NCI-H2107 treated with DMSO at 0.1 percent for 48 hours (cell line): ENCODE results near the gene OTUB2.
"Not testable (repeated sequence)": the region's sequence is repeated elsewhere in the genome, so short reads cannot be mapped to it uniquely, and the experiment has no call there.

Experiments used
- DNase-seq: peaks from one replicate; lab custom pipeline; 2025; ENCODE audit not compliant: unreplicated experiment; lab: John Stamatoyannopoulos, UW

The OTUB2 gene

GRCh38 chr14:94054936-94055335 lies 28.8 kb downstream of the OTUB2 start:
- DNase-seq = no peak

DNA sequence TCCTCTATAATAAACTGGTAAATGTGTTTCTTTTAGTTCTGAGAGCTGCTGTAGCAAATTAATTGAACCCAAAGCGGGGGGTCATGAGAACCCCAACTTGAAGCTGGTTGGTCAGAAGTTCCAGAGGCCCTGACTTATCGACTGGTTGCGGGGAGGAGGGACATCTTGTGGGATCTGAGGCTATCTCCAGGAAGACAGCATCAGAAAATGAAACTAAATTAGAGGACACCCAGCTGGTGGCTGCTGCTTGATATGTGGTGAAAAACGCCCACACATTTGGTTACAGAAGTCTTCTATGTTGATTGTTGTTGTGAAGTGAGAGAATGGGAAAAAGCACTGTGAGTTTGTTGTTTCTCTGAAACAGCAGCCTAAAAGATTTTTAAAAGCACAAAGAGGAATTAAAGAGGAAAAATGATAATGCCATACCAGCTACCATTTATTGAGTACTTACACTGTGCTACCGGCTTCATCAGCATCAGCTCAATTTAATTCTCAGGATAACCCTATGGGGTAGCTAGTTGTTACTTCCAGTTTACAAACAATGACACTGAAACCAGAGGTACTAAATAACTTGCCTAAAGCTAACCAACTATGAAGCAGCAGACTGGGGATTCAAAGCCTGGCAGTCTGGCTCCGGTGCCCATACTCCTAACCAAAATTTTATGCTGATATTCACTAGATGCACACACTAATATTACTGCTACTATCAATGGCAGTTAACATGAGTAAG lies 30.6 kb downstream of the OTUB2 start:
- DNase-seq = no peak

DNA sequence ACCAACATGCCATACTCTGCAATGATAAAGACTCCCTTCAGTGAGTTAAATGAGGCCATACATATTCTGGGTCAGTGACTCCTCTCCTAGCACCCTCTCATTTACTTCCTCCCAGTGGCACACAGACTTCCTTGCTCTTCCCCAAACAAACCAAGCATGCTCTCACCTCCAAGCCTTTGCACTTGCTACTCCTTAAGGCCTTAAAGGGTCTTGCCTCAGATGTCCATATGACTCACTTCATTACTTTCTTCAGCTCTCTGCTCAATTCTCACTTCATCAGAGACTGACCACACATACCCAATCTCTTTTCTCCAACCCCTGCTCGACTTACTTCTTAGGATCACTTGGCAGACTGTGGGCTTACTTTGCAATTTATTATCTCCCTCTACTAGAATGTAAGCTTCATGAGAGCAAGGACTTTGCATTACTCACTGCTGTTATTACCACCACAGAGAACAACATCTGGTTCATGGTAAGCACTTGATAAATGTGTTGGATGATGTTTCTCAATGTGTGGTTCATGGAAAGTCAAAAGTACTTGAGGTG lies 32.1 kb downstream of the OTUB2 start:
- no peak for DNase-seq

GRCh38 chr14:94058674-94059138 lies 32.6 kb downstream of the OTUB2 start:
- DNase-seq = no peak

GRCh38 chr14:94059998-94060397 lies 33.9 kb downstream of the OTUB2 start:
- no peak for DNase-seq

- DNase-seq = no peak
Observed at GRCh38 chr14:94062344-94062940, 36.3 kb downstream of the OTUB2 start.

- no peak for DNase-seq
Observed at GRCh38 chr14:94066089-94066676, 40.0 kb downstream of the OTUB2 start.

DNA sequence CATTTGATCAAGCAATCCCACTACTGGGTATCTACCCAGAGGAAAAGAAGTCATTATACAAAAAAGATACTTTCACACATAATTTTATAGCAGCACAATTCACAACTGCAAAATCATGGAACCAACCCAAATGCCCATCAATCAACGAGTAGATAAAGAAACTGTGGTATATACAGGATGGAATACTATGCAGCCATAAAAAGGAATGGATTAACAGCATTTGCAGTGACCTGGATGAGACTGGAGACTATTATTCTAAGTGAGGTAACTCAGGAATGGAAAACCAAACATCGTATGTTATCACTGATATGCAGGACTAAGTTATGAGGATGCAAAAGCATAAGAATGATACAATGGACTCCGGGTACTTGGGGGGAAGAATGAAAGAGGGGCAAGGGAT lies 45.9 kb downstream of the OTUB2 start:
- DNase-seq = not testable (repeated sequence)

DNA sequence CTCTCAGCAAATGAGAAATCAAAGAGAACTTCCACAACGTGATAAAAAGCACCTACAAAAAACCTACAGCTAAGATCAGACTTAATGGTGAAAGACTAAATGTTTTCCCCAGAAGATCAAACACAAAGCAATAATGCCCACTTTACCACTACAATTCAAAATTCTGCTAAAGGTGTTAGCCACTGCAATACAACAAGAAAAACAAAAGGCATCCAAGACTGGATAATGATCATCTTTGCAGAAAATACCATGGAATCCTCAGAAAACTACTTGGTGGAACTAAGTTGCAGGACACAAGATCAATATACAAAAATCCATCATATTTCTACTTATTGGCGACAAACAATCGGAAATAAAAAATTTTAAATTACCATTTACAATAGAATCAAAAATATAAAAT lies 48.4 kb downstream of the OTUB2 start:
- no peak for DNase-seq

- no peak for DNase-seq
Observed at GRCh38 chr14:94075008-94075407, 48.9 kb downstream of the OTUB2 start.

GRCh38 chr14:94077111-94077821 lies 51.1 kb downstream of the OTUB2 start:
- DNase-seq = no peak

DNA sequence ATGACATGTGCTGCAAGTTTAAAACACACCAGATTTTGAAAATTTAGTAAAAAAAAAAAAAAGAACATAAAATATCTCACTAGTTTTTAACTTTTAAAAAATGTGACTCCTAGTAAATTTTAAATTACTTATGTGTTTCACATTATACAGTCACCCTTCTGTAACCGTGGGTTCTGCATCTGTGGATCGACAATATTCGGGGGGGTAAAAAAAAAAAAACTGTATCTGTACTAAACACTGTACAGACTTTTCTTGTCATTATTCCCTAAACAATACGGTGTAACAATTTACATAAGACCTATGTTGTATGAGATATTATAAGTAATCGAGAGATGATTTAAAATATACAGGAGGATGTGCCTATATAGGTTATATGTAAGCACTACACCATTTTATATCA lies 51.7 kb downstream of the OTUB2 start:
- DNase-seq = no peak

DNA sequence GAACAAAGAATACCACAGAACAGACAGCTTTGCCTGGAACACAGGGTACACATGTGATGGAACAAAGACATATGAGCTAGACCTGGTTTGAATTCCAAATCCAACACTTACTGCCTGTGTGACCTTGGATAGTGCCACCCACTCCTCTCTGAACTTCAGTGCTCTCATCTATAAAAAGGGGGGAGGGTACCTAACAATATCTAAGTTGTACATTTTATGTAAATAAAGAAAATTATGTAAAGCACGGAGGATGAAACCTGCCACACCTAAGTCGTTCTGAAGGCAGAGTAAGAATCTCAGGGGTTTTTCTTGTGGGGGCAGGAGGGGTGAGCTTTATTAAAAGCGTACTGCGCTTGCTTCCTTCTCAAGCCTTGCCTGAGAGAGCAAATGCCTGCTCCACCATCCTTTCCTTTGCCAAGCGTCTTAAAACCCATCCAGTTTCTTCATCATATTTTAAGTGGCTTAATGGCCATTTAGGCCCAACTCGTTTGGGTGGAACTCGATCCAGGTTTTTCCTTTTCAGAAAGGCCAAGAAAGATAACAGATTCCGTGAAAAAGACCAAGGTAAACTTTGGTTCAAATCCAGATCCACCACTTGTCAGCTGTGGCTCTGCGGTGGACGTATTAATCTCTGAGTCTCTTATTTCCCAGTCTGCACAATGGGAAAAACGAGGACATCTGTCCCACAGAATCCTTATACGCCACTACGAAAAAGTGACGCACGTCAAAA lies 53.9 kb downstream of the OTUB2 start:
- peak; percentile 36 for DNase-seq

GRCh38 chr14:94080621-94081385 lies 54.7 kb downstream of the OTUB2 start, which contains the start of the genes DDX24 and IFI27L1:
TSS of gene DDX24 (minus strand) at chr14:94081202. CDS start at chr14:94079742, 1,460 bp downstream.
TSS of gene IFI27L1 (plus strand) at chr14:94081310. CDS start at chr14:94096938, 15,628 bp downstream.
- DNase-seq = peak; percentile 89

- DNase-seq = no peak
Observed at GRCh38 chr14:94081386-94081820, 55.3 kb downstream of the OTUB2 start.

GRCh38 chr14:94087891-94088290 lies 61.8 kb downstream of the OTUB2 start:
- no peak for DNase-seq

DNA sequence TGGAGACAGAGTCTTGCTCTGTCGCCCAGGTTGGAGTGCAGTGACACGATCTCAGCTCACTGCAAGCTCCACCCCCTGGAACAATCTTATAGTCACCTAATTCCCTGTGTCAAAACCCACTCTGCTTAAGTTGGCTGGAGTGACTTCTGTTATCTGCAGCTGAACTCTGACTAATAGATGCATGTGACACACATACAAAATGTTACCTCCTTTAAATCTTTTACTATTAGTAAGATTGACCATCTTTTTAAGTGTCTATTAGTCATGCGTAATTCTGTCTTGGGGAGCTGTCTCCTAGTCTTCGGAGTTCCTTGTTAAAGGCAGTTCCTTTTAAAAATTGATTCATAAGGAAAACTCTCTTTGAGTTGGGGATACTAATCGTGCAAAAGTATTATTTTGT lies 62.4 kb downstream of the OTUB2 start:
- DNase-seq = no peak

GRCh38 chr14:94089479-94089878 lies 63.3 kb downstream of the OTUB2 start:
- DNase-seq = no peak

DNA sequence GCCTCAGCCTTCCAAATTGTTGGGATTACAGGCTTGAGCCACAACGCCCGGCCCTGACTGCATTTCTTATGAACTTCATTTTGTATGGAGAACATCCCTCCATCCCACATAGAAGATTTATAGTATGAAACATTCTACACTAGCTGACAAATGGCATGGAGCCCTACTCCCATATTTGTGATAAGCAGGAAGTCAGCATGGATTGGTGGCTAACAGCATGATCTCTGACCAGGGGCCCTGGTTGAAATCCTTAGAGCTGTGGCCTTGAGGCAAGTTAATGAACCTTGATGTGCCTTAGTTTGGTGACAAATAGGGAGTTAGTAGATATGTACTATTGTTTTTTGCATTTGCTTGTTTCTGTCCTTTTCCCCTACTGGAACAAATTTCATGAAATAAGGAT lies 67.3 kb downstream of the OTUB2 start:
- DNase-seq = no peak

DNA sequence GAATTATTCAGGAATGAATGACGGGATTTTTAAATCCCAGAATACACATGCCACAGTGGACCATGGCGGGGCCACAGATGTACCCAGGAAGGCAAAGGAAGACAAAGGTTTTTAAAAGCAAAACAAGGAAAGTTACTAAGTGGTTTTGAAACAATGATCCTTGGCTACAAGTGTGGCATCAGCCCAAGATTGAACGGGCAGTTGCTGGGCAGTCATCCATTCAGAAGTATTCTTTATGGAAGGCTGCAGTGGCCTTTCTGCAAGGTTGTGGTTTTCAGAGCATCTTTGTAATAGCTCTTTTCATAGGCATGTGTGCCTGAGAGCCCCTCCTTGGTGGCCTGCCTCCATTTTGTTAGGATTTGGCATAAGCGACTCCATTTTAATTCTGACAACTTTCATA lies 71.0 kb downstream of the OTUB2 start:
- no peak for DNase-seq
